B cell (primary cell): ENCODE results near the gene UBE2R2.

Experiments
- CTCF ChIP-seq: fragments of 200-600 bp; IDR thresholded peaks from one replicate; pipeline ENCODE4 v1.8.0; 2022; ENCODE audit warnings: antibody characterized with exemption, mild to moderate bottlenecking
- EZH2 ChIP-seq: IDR thresholded peaks from 2 replicates; pipeline ENCODE4 v1.6.1; 2012; ENCODE audit warnings: borderline replicate concordance, low read depth, mild to moderate bottlenecking, moderate library complexity, low read length; ENCODE audit not compliant: insufficient read depth, poor library complexity, severe bottlenecking

GRCh38 chr9:33835625-33836260 is 18.8 kb downstream of the UBE2R2 start:
- TF ChIP-seq CTCF (no peak), EZH2 (no peak)
